HL-60 (cell line): Measurements from ENCODE around the gene SCAF4.

ENCODE experiments used
- GABPA ChIP-seq: IDR thresholded peaks from 2 replicates; pipeline ENCODE4 v1.6.1; 2012; ENCODE audit warnings: low read depth
- POLR2AphosphoS5 ChIP-seq: IDR thresholded peaks from 2 replicates; pipeline ENCODE4 v1.6.1; 2012; ENCODE audit warnings: low read depth
- SPI1 ChIP-seq: IDR thresholded peaks from 2 replicates; pipeline ENCODE4 v1.6.1; 2012; ENCODE audit warnings: low read depth, mild to moderate bottlenecking, borderline replicate concordance
- TF ChIP-seq, protein P1 (sequence below): IDR thresholded peaks from one replicate; pipeline ENCODE4 v1.5.1; 2011; ENCODE audit warnings: low read length, control low read depth, inconsistent platforms; ENCODE audit not compliant: insufficient read depth
- TF ChIP-seq, protein P2 (sequence below): IDR thresholded peaks from 2 replicates; pipeline ENCODE4 v1.6.1; 2012; ENCODE audit warnings: low read depth; ENCODE audit not compliant: insufficient replicate concordance

DNA sequence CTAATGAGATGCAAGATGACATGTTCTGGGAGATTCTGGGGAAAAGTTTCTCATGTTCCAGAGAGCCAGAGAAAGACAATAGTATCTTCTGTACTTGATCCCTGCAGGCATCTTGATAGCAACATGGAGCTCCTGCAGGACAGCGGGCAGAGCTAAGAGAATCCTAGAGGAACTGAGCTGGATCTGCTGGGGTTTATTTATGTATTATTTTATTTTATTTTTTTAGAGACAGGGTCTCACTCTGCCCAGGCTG lies 22.7 kb upstream of the SCAF4 start:
- TF ChIP-seq, protein P1, sequence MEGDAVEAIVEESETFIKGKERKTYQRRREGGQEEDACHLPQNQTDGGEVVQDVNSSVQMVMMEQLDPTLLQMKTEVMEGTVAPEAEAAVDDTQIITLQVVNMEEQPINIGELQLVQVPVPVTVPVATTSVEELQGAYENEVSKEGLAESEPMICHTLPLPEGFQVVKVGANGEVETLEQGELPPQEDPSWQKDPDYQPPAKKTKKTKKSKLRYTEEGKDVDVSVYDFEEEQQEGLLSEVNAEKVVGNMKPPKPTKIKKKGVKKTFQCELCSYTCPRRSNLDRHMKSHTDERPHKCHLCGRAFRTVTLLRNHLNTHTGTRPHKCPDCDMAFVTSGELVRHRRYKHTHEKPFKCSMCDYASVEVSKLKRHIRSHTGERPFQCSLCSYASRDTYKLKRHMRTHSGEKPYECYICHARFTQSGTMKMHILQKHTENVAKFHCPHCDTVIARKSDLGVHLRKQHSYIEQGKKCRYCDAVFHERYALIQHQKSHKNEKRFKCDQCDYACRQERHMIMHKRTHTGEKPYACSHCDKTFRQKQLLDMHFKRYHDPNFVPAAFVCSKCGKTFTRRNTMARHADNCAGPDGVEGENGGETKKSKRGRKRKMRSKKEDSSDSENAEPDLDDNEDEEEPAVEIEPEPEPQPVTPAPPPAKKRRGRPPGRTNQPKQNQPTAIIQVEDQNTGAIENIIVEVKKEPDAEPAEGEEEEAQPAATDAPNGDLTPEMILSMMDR, result no peak
- no peak for TF ChIP-seq POLR2AphosphoS5
- TF ChIP-seq, protein P2, sequence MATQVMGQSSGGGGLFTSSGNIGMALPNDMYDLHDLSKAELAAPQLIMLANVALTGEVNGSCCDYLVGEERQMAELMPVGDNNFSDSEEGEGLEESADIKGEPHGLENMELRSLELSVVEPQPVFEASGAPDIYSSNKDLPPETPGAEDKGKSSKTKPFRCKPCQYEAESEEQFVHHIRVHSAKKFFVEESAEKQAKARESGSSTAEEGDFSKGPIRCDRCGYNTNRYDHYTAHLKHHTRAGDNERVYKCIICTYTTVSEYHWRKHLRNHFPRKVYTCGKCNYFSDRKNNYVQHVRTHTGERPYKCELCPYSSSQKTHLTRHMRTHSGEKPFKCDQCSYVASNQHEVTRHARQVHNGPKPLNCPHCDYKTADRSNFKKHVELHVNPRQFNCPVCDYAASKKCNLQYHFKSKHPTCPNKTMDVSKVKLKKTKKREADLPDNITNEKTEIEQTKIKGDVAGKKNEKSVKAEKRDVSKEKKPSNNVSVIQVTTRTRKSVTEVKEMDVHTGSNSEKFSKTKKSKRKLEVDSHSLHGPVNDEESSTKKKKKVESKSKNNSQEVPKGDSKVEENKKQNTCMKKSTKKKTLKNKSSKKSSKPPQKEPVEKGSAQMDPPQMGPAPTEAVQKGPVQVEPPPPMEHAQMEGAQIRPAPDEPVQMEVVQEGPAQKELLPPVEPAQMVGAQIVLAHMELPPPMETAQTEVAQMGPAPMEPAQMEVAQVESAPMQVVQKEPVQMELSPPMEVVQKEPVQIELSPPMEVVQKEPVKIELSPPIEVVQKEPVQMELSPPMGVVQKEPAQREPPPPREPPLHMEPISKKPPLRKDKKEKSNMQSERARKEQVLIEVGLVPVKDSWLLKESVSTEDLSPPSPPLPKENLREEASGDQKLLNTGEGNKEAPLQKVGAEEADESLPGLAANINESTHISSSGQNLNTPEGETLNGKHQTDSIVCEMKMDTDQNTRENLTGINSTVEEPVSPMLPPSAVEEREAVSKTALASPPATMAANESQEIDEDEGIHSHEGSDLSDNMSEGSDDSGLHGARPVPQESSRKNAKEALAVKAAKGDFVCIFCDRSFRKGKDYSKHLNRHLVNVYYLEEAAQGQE, result no peak
- TF ChIP-seq SPI1, result no peak
- TF ChIP-seq GABPA, result no peak
